Neuronal stem cell (in vitro differentiated cells): Measurements from ENCODE around the gene ABI3BP.
"Not testable (repeated sequence)": the region's sequence is repeated elsewhere in the genome, so short reads cannot be mapped to it uniquely, and the experiment has no call there.

ENCODE experiments used
- DNase-seq: peaks from one replicate; pipeline ENCODE4 v3.0.0-alpha.2; 2013; ENCODE audit warnings: low spot score
- H2AFZ ChIP-seq: one replicate; pipeline ENCODE4 v1.6.1; 2013; ENCODE audit warnings: mild to moderate bottlenecking, low read length, inconsistent platforms
- H2AK5ac ChIP-seq: 2 replicates; pipeline ENCODE4 v1.6.1; 2013; ENCODE audit warnings: low read depth, mild to moderate bottlenecking, inconsistent platforms, low read length, moderate library complexity, mixed read lengths
- H2BK120ac ChIP-seq: 2 replicates; pipeline ENCODE4 v1.6.1; 2013; ENCODE audit warnings: low read depth, mild to moderate bottlenecking, inconsistent platforms, low read length, moderate library complexity, mixed read lengths
- H2BK12ac ChIP-seq: one replicate; pipeline ENCODE4 v1.6.1; 2013; ENCODE audit warnings: low read length, inconsistent platforms
- H2BK15ac ChIP-seq: 2 replicates; pipeline ENCODE4 v1.6.1; 2013; ENCODE audit warnings: mild to moderate bottlenecking, low read length, inconsistent platforms, mixed read lengths
- H2BK5ac ChIP-seq: one replicate; pipeline ENCODE4 v1.6.1; 2013; ENCODE audit warnings: inconsistent platforms, mild to moderate bottlenecking, low read length, moderate library complexity
- H3K14ac ChIP-seq: one replicate; pipeline ENCODE4 v1.6.1; 2013; ENCODE audit warnings: low read length, inconsistent platforms
- H3K18ac ChIP-seq: 2 replicates; pipeline ENCODE4 v1.6.1; 2013; ENCODE audit warnings: low read length, inconsistent platforms
- H3K23ac ChIP-seq: 2 replicates; pipeline ENCODE4 v1.6.1; 2013; ENCODE audit warnings: low read depth, mild to moderate bottlenecking, mixed read lengths, low read length, inconsistent platforms; ENCODE audit not compliant: poor library complexity
- H3K27ac ChIP-seq: replicated peaks from 3 replicates; pipeline ENCODE4 v1.5.1; 2013; ENCODE audit warnings: low read length, inconsistent platforms
- H3K27me3 ChIP-seq, 3 experiments: 2 replicates each; pipeline ENCODE4 v1.6.1; 2013; ENCODE audit warnings: low read length in 3 of 3, mild to moderate bottlenecking in 2 of 3, inconsistent platforms in 1 of 3, low read depth in 1 of 3, mixed read lengths in 1 of 3, moderate library complexity in 1 of 3; ENCODE audit not compliant: control insufficient read depth in 3 of 3, insufficient read depth in 3 of 3
- H3K36me3 ChIP-seq, 2 donors: replicated peaks in 1 of 2; 2 replicates each; pipeline ENCODE4 v1.6.1; 2013; ENCODE audit warnings: low read length in 2 of 2; ENCODE audit not compliant: control insufficient read depth in 2 of 2, insufficient read depth in 2 of 2
- H3K4ac ChIP-seq: 2 replicates; pipeline ENCODE4 v1.6.1; 2013; ENCODE audit warnings: inconsistent platforms, mild to moderate bottlenecking, low read length, moderate library complexity
- H3K4me1 ChIP-seq, 2 donors: 1 replicate in 1 of 2; 2 replicates in 1 of 2; pipeline ENCODE4 v1.6.1; 2013; ENCODE audit warnings: low read length in 2 of 2, low read depth in 1 of 2; ENCODE audit not compliant: control insufficient read depth in 2 of 2, insufficient read depth in 1 of 2
- H3K4me2 ChIP-seq: one replicate; pipeline ENCODE4 v1.6.1; 2013; ENCODE audit warnings: mild to moderate bottlenecking, low read length, inconsistent platforms; ENCODE audit not compliant: insufficient read depth, poor library complexity, severe bottlenecking
- H3K4me3 ChIP-seq, 2 donors: 2 replicates each; pipeline ENCODE4 v1.5.1; 2013; ENCODE audit warnings: low read length in 2 of 2, mild to moderate bottlenecking in 2 of 2, inconsistent platforms in 1 of 2, moderate library complexity in 1 of 2
- H3K79me1 ChIP-seq: one replicate; pipeline ENCODE4 v1.6.1; 2013; ENCODE audit warnings: low read depth, mild to moderate bottlenecking, inconsistent platforms, low read length, moderate library complexity
- H3K9ac ChIP-seq: one replicate; pipeline ENCODE4 v1.6.1; 2013; ENCODE audit warnings: mild to moderate bottlenecking, low read depth, low read length, inconsistent platforms; ENCODE audit not compliant: poor library complexity
- H3K9me3 ChIP-seq, 2 donors: replicated peaks in 1 of 2; 2 replicates each; pipeline versions ENCODE3 to v1.6.1; 2013; ENCODE audit warnings: low read length in 2 of 2, mild to moderate bottlenecking in 2 of 2, inconsistent platforms in 1 of 2, low read depth in 1 of 2, mixed read lengths in 1 of 2, moderate library complexity in 1 of 2; ENCODE audit not compliant: control insufficient read depth in 2 of 2, insufficient read depth in 1 of 2
- H4K8ac ChIP-seq: one replicate; pipeline ENCODE4 v1.6.1; 2013; ENCODE audit warnings: low read depth, mild to moderate bottlenecking, inconsistent platforms, low read length, moderate library complexity
- H4K91ac ChIP-seq: one replicate; pipeline ENCODE4 v1.6.1; 2013; ENCODE audit warnings: low read length, low read depth, mild to moderate bottlenecking, inconsistent platforms; ENCODE audit not compliant: poor library complexity
- WGBS, 2 donors: extraction: QIAGEN DNeasy Blood & Tissue Kit; methylation state at CpG; one replicate each; pipeline ENCODE4 v1.1.7; 2013; ENCODE audit warnings: missing lambda C conversion rate in 2 of 2, mixed read lengths in 1 of 2; ENCODE audit not compliant: insufficient read length in 2 of 2, insufficient replicate concordance in 1 of 2; ENCODE audit errors: extremely low coverage in 2 of 2; 5-methylcytosine and 5-hydroxymethylcytosine counted together

ABI3BP gene

DNA sequence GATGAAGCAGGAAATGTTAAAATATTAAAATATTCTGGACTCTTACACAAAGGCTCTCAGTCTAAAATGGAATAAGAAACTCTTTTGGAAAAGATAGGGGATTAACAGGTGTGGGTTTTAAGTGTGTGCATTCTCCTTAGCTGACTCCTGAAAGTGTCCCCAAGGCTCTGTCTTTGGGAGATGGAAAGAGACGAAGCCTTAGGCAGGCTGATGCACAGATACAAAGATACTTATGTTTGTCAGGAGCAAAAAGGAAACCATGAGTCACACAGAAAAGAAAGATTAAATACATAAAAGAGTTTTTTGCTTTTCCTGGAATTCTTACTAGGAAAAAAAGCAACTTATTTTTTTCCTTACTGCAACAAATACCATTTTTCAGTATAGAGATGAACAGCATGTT lies 23.8 kb upstream of the ABI3BP start:
- H2BK15ac ChIP-seq: no peak overlapping the region
- no peaks in the 10 kb centered on the region for H3K36me3 ChIP-seq
- no peak overlapping the region for H3K14ac ChIP-seq
- no peak overlapping the region for H3K4me3 ChIP-seq
- no peak overlapping the region for H2BK12ac ChIP-seq
- no peaks in the 10 kb centered on the region for H3K27me3 ChIP-seq
- H3K4ac ChIP-seq: no peak overlapping the region
- WGBS, 2 donors: no CpG with 5 or more reads among the region's 1 CpG
- H3K23ac ChIP-seq: no peak overlapping the region
- no peak overlapping the region for H3K18ac ChIP-seq
- H4K91ac ChIP-seq: no peak overlapping the region
- H3K9me3 ChIP-seq: no peaks in the 10 kb centered on the region
- no peaks in the 10 kb centered on the region for H3K79me1 ChIP-seq
- no peak overlapping the region for H2AFZ ChIP-seq
- no peak overlapping the region for H3K4me2 ChIP-seq
- H4K8ac ChIP-seq: no peak overlapping the region
- H3K27ac ChIP-seq: no peak overlapping the region
- no peak for DNase-seq
- H2BK120ac ChIP-seq: no peak overlapping the region
- no peaks in the 10 kb centered on the region for H3K4me1 ChIP-seq
- H3K9ac ChIP-seq: no peak overlapping the region
- H2AK5ac ChIP-seq: no peak overlapping the region
- H2BK5ac ChIP-seq: no peak overlapping the region

DNA sequence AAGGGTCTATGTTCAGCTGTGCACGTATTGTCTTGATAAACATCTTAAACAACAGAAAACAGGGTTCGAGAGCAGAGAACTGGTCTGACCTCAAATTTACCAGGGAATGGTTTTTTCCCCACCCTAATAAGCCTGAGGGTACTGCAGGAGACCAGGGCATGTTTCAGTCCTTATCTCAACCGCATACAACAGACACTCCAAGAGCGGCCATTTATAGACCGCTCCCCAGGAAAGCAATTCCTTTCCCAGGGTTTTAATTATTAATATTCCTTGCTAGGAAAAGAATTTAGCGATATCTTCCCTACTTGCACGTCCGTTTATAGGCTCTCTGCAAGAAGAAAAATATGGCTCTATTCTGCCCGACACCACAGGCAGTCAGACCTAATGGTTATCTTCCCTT lies 19.1 kb upstream of the ABI3BP start:
- not testable (repeated sequence) for H3K36me3 ChIP-seq, H4K91ac ChIP-seq, H2AK5ac ChIP-seq, H2AFZ ChIP-seq, H2BK12ac ChIP-seq, H3K23ac ChIP-seq, H3K4me2 ChIP-seq, H3K9ac ChIP-seq, H3K27me3 ChIP-seq, H2BK15ac ChIP-seq, H3K18ac ChIP-seq, H3K9me3 ChIP-seq, DNase-seq, H3K79me1 ChIP-seq, H3K27ac ChIP-seq, H2BK5ac ChIP-seq, H3K4ac ChIP-seq, H3K4me1 ChIP-seq, H3K14ac ChIP-seq, H2BK120ac ChIP-seq, H4K8ac ChIP-seq, H3K4me3 ChIP-seq
- whole genome bisulfite sequencing, 2 donors: no CpG with 5 or more reads among the region's 9 CpGs

DNA sequence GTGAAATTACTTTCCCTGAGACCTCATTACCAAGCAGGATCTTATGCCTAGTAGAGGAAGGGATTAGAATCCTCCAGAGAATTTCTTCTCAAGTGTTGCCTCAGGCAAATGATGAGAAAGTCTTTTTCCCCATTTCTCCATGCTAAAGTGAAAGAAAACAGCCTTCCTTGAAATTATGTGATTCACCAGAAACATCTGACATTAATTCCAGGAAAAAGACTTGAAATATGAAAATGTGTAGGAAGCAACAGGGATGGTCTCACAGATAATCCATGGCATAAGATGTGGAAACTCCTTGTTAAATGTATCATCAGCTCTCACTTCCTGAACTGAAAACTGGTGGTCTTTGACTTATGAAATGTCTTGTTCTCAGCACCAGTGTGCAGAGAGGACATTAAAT lies 17.9 kb upstream of the ABI3BP start:
- Histone ChIP-seq H4K91ac (no peak overlapping the region), H3K27me3 (no peaks in the 10 kb centered on the region), H3K9me3 (no peaks in the 10 kb centered on the region), H2BK15ac (no peak overlapping the region), H3K36me3 (no peaks in the 10 kb centered on the region), H3K4me2 (no peak overlapping the region), H2BK5ac (no peak overlapping the region), H3K23ac (no peak overlapping the region), H2AK5ac (no peak overlapping the region), H2BK12ac (no peak overlapping the region), H4K8ac (no peak overlapping the region), H3K27ac (no peak overlapping the region), H3K4me3 (no peak overlapping the region), H3K4me1 (no peaks in the 10 kb centered on the region), H2AFZ (no peak overlapping the region), H2BK120ac (no peak overlapping the region), H3K9ac (no peak overlapping the region), H3K4ac (no peak overlapping the region), H3K18ac (no peak overlapping the region), H3K79me1 (no peaks in the 10 kb centered on the region), H3K14ac (no peak overlapping the region)
- no peak for DNase-seq

DNA sequence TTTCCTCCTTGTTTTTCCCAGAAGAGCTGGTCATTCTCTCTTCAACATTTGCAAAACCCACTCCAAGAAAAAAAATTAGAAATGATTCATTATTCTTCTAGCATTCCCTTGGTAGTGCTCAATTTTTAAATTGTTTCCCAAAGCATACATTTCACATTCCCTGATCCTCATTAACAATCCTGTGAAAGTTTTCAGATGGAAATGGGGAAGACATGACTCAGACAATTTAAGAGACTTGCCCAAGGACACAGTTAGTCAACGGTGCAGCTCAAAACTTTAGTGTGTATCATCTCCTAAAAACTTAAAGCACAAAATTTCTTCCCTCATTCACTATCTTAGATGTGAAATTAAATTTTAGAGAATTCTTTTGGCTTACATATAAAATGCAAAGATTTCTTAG lies 17.1 kb upstream of the ABI3BP start:
- no peak overlapping the region for H3K4me2 ChIP-seq
- no peak overlapping the region for H2BK120ac ChIP-seq
- no peak for DNase-seq
- no peak overlapping the region for H3K18ac ChIP-seq
- H3K9me3 ChIP-seq: no peaks in the 10 kb centered on the region
- no peak overlapping the region for H3K27ac ChIP-seq
- H2BK15ac ChIP-seq: no peak overlapping the region
- no peak overlapping the region for H3K4me3 ChIP-seq
- H2BK12ac ChIP-seq: no peak overlapping the region
- no peak overlapping the region for H3K4ac ChIP-seq
- H3K27me3 ChIP-seq: no peaks in the 10 kb centered on the region
- no CpG with 5 or more reads among the region's 1 CpG for WGBS, 2 donors
- no peak overlapping the region for H3K9ac ChIP-seq
- no peak overlapping the region for H3K14ac ChIP-seq
- no peak overlapping the region for H2AK5ac ChIP-seq
- H3K4me1 ChIP-seq: no peaks in the 10 kb centered on the region
- H3K23ac ChIP-seq: no peak overlapping the region
- no peak overlapping the region for H4K91ac ChIP-seq
- H3K36me3 ChIP-seq: no peaks in the 10 kb centered on the region
- no peak overlapping the region for H4K8ac ChIP-seq
- H3K79me1 ChIP-seq: no peaks in the 10 kb centered on the region
- H2AFZ ChIP-seq: no peak overlapping the region
- no peak overlapping the region for H2BK5ac ChIP-seq
